ENCODE data around the gene SNX25.

The SNX25 gene

DNA sequence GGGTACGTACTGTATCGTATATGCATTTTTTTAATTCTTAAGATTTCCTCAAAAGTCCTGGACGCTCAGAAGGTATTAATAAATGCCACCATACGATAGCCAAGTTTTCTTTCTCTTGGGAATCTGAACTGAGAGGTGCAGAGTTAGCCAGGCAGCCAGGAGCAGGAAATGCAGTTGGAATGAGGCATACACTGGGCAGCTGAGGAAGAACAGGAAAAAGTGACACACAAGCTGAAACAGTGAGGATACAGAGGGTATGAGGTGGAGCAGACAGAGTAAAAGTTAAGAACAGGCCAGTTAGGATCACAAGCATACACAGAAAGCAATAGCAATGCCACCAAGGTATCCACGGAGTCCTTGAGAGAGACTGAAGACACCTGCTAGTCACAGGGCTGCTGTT, 203.0 kb downstream of the SNX25 start:
- H3K36me3 ChIP-seq (ENCODE audit: control insufficient read depth, insufficient read depth, low read length) = peaks cover 68% of the 10 kb centered on the region
- H3K4me1 ChIP-seq (ENCODE audit: control insufficient read depth, insufficient read depth, low read length) = no peaks in the 10 kb centered on the region
- no peak overlapping the region for H3K27ac ChIP-seq (ENCODE audit: low read depth, low read length)
- no peak overlapping the region for H3K4me3 ChIP-seq (ENCODE audit: low read depth, low read length)
- peaks cover 4% of the 10 kb centered on the region; the same call in 1 of the 2 replicates for H3K9me3 ChIP-seq (ENCODE audit: control insufficient read depth, insufficient read depth, low read length)
- H3K27me3 ChIP-seq (ENCODE audit: control insufficient read depth, insufficient read depth, low read length) = no peaks in the 10 kb centered on the region
- no peak overlapping the region for H3K9ac ChIP-seq (ENCODE audit: low read depth, low read length)
